ENCODE measurements around the gene NECAB2. TPM values are rescaled to one million over a fixed set of nuclear protein-coding genes. Genes with fewer than 3 reads are reported as not detected.

NECAB2 gene
- total RNA-seq, 1 donor from 2014 or later, result not detected

- H3K27ac Mint-ChIP-seq (ENCODE audit: unreplicated experiment), result no peak overlapping the region
- H3K4me1 Mint-ChIP-seq (ENCODE audit: unreplicated experiment), result peaks cover 1% of the 10 kb centered on the region
- TF ChIP-seq, protein P1, sequence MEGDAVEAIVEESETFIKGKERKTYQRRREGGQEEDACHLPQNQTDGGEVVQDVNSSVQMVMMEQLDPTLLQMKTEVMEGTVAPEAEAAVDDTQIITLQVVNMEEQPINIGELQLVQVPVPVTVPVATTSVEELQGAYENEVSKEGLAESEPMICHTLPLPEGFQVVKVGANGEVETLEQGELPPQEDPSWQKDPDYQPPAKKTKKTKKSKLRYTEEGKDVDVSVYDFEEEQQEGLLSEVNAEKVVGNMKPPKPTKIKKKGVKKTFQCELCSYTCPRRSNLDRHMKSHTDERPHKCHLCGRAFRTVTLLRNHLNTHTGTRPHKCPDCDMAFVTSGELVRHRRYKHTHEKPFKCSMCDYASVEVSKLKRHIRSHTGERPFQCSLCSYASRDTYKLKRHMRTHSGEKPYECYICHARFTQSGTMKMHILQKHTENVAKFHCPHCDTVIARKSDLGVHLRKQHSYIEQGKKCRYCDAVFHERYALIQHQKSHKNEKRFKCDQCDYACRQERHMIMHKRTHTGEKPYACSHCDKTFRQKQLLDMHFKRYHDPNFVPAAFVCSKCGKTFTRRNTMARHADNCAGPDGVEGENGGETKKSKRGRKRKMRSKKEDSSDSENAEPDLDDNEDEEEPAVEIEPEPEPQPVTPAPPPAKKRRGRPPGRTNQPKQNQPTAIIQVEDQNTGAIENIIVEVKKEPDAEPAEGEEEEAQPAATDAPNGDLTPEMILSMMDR (IDR thresholded peaks at IDR 0.05), result no peak
- H3K9me3 Mint-ChIP-seq (ENCODE audit: unreplicated experiment), result no peaks in the 10 kb centered on the region
- no peak overlapping the region for H3K4me3 Mint-ChIP-seq (ENCODE audit: unreplicated experiment)
- no peak for DNase-seq (ENCODE audit: extremely low spot score, unreplicated experiment)
- H3K27me3 Mint-ChIP-seq (ENCODE audit: unreplicated experiment), result peaks cover 4% of the 10 kb centered on the region
- H3K36me3 Mint-ChIP-seq (ENCODE audit: unreplicated experiment), result no peaks in the 10 kb centered on the region
Observed at GRCh38 chr16:83964684-83965443, 3.2 kb upstream of the NECAB2 start.

DNA sequence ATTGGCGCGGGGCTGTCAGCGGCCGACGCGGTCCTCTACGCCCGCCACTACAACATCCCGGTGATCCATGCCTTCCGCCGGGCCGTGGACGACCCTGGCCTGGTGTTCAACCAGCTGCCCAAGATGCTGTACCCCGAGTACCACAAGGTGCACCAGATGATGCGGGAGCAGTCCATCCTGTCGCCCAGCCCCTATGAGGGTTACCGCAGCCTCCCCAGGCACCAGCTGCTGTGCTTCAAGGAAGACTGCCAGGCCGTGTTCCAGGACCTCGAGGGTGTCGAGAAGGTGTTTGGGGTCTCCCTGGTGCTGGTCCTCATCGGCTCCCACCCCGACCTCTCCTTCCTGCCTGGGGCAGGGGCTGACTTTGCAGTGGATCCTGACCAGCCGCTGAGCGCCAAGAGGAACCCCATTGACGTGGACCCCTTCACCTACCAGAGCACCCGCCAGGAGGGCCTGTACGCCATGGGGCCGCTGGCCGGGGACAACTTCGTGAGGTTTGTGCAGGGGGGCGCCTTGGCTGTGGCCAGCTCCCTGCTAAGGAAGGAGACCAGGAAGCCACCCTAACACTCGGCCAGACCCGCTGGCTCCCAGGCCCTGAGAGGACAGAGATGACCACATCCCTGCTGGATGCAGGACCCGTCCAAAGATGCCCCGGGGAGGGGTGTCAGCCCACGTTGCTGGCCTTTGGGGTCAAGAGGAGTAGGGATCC is 2.4 kb upstream of the NECAB2 start:
- H3K27ac Mint-ChIP-seq (ENCODE audit: unreplicated experiment), result no peak overlapping the region
- H3K36me3 Mint-ChIP-seq (ENCODE audit: unreplicated experiment), result no peaks in the 10 kb centered on the region
- peaks cover 1% of the 10 kb centered on the region for H3K4me1 Mint-ChIP-seq (ENCODE audit: unreplicated experiment)
- TF ChIP-seq, protein P1 (IDR thresholded peaks at IDR 0.05), result no peak
- H3K9me3 Mint-ChIP-seq (ENCODE audit: unreplicated experiment), result no peaks in the 10 kb centered on the region
- H3K4me3 Mint-ChIP-seq (ENCODE audit: unreplicated experiment), result no peak overlapping the region
- peaks cover 6% of the 10 kb centered on the region for H3K27me3 Mint-ChIP-seq (ENCODE audit: unreplicated experiment)
- no peak for DNase-seq (ENCODE audit: extremely low spot score, unreplicated experiment)

DNA sequence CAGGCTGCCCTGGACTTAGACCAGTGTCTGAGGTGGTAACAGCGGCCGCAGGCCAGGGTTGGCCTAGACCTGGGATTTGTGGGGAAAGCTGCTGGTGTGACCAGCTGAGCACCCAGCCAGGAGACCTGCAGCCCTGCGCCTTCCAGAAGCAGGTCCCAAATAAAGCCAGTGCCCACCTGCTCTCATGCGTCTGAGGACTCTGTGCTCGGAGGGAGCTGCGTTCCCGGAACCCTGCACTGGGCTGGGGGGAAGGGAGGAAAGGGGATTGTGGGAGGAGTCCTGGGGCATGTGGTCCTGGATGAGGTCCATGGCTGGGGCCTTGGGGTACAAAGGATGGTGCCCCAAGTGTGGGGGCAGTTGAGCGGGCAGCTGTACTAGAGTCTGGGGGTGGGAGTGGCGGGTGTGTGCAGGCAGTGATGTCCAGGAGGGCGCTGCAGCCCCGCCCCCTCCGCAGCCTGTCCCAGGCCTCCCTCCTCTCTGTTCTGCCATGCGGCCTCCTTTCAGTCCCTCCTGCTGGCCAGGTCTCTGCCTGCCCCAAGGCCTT is 1.8 kb upstream of the NECAB2 start:
- H3K4me3 Mint-ChIP-seq (ENCODE audit: unreplicated experiment), result no peak overlapping the region
- H3K36me3 Mint-ChIP-seq (ENCODE audit: unreplicated experiment), result no peaks in the 10 kb centered on the region
- H3K27ac Mint-ChIP-seq (ENCODE audit: unreplicated experiment), result no peak overlapping the region
- peaks cover 1% of the 10 kb centered on the region for H3K4me1 Mint-ChIP-seq (ENCODE audit: unreplicated experiment)
- H3K27me3 Mint-ChIP-seq (ENCODE audit: unreplicated experiment), result peaks cover 6% of the 10 kb centered on the region
- H3K9me3 Mint-ChIP-seq (ENCODE audit: unreplicated experiment), result no peaks in the 10 kb centered on the region
- TF ChIP-seq, protein P1 (IDR thresholded peaks at IDR 0.05), result no peak
- DNase-seq (ENCODE audit: extremely low spot score, unreplicated experiment), result no peak

DNA sequence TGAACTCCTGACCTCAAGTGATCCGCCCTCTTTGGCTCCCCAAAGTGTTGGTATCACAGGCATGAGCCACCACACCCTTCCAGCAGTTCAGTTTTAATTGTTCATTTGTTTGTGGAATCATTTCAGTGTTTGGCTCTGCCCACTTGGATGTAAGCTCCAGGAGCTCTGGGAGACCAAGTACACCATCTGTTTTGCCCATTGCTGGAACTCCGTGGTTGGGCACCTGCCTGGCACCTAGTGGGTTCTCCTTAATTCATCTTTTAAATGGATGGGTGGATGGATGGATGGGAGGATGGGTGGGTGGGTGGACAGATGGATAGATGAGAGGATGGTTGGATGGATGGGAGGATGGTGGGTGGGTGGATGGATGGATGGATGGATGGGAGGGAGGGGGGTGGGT is 953 bp upstream of the NECAB2 start:
- DNase-seq (ENCODE audit: extremely low spot score, unreplicated experiment), result no peak

More for the DNA sequence above, 953 bp upstream of the NECAB2 start:
- TF ChIP-seq, protein P1 (IDR thresholded peaks at IDR 0.05), result no peak
- Mint-ChIP-seq H3K9me3 (ENCODE audit: unreplicated experiment) (no peaks in the 10 kb centered on the region), H3K4me1 (ENCODE audit: unreplicated experiment) (peaks cover 1% of the 10 kb centered on the region), H3K36me3 (ENCODE audit: unreplicated experiment) (no peaks in the 10 kb centered on the region), H3K27ac (ENCODE audit: unreplicated experiment) (no peak overlapping the region), H3K4me3 (ENCODE audit: unreplicated experiment) (no peak overlapping the region), H3K27me3 (ENCODE audit: unreplicated experiment) (peaks cover 6% of the 10 kb centered on the region)
